ENCODE measurements around the gene NDUFS8.

The NDUFS8 gene

DNA sequence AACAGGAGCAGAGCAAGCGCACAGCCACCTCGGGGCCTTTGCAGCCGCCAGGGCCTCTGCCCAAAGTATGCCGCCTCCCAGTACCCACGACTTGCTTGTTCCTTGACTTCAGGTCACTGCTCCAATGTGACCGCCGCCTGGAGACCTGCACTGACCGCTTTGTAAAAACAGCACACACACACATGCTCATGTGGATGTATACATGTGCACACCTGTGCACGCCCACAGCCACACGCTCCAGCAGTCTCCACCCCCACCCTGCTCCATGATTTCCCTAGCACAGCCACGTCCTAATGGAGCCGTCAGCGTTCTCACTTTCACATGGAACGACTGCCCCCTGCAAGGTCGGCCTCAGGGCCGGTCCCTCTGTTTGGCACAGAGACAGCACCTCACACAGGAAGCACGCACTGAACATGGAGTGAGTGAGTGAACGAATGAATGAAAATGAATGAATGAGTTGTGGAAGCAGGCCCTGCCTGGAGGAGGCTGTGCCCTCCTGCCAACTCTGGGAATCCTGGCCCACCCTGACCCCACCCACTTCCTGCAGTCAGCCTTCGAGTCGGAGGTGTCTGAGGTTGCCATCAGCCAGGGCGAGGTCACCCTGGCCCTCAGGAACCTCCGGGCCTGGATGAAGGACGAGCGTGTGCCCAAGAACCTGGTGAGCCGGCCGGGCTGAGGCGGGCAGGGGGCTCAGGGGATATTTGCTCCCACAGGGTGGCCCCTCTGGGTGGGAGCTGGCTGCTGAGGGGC, 12.3 kb upstream of the NDUFS8 start:
- Histone ChIP-seq H3K9me3 (no peaks in the 10 kb centered on the region), H3K27me3 (no peaks in the 10 kb centered on the region), H3K4me3 (ENCODE audit: low read depth in 1 of 2, low read length in 1 of 2) (no peak overlapping the region), H3K36me3 (peaks cover 88% of the 10 kb centered on the region), H3K27ac (no peak overlapping the region), H3K4me1 (ENCODE audit: control insufficient read depth in 1 of 2, insufficient read depth in 1 of 2, low read depth in 1 of 2, low read length in 1 of 2) (peaks cover 15 to 16% of the 10 kb centered on the region in 2 experiments)
- TF ChIP-seq, protein P1, sequence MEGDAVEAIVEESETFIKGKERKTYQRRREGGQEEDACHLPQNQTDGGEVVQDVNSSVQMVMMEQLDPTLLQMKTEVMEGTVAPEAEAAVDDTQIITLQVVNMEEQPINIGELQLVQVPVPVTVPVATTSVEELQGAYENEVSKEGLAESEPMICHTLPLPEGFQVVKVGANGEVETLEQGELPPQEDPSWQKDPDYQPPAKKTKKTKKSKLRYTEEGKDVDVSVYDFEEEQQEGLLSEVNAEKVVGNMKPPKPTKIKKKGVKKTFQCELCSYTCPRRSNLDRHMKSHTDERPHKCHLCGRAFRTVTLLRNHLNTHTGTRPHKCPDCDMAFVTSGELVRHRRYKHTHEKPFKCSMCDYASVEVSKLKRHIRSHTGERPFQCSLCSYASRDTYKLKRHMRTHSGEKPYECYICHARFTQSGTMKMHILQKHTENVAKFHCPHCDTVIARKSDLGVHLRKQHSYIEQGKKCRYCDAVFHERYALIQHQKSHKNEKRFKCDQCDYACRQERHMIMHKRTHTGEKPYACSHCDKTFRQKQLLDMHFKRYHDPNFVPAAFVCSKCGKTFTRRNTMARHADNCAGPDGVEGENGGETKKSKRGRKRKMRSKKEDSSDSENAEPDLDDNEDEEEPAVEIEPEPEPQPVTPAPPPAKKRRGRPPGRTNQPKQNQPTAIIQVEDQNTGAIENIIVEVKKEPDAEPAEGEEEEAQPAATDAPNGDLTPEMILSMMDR (IDR thresholded peaks at IDR 0.05), result no peak

GRCh38 chr11:68018730-68019190, 11.7 kb upstream of the NDUFS8 start:
- TF ChIP-seq, protein P1 (IDR thresholded peaks at IDR 0.05), result no peak
- peaks cover 91% of the 10 kb centered on the region for H3K36me3 ChIP-seq
- no peaks in the 10 kb centered on the region for H3K9me3 ChIP-seq
- peaks cover 9 to 10% of the 10 kb centered on the region in 2 experiments for H3K4me1 ChIP-seq (ENCODE audit: control insufficient read depth in 1 of 2, insufficient read depth in 1 of 2, low read depth in 1 of 2, low read length in 1 of 2)
- no peak overlapping the region for H3K4me3 ChIP-seq (ENCODE audit: low read depth in 1 of 2, low read length in 1 of 2)
- no peak overlapping the region for H3K27ac ChIP-seq
- H3K27me3 ChIP-seq, result no peaks in the 10 kb centered on the region

- TF ChIP-seq, protein P1 (IDR thresholded peaks at IDR 0.05), result no peak
- no peaks in the 10 kb centered on the region for H3K9me3 ChIP-seq
- no peak overlapping the region for H3K4me3 ChIP-seq (ENCODE audit: low read depth in 1 of 2, low read length in 1 of 2)
- H3K4me1 ChIP-seq (ENCODE audit: control insufficient read depth in 1 of 2, insufficient read depth in 1 of 2, low read depth in 1 of 2, low read length in 1 of 2), result peaks cover 2 to 3% of the 10 kb centered on the region in 2 experiments
- peaks cover 97% of the 10 kb centered on the region for H3K36me3 ChIP-seq
- no peaks in the 10 kb centered on the region for H3K27me3 ChIP-seq
- no peak overlapping the region for H3K27ac ChIP-seq
These were observed 11.0 kb upstream of the NDUFS8 start for GRCh38 chr11:68019486-68019885.

GRCh38 chr11:68020575-68020974, 9.9 kb upstream of the NDUFS8 start:
- H3K36me3 ChIP-seq, result peaks cover 100% of the 10 kb centered on the region
- H3K27ac ChIP-seq, result no peak overlapping the region
- no peaks in the 10 kb centered on the region for H3K4me1 ChIP-seq (ENCODE audit: control insufficient read depth in 1 of 2, insufficient read depth in 1 of 2, low read depth in 1 of 2, low read length in 1 of 2)

DNA sequence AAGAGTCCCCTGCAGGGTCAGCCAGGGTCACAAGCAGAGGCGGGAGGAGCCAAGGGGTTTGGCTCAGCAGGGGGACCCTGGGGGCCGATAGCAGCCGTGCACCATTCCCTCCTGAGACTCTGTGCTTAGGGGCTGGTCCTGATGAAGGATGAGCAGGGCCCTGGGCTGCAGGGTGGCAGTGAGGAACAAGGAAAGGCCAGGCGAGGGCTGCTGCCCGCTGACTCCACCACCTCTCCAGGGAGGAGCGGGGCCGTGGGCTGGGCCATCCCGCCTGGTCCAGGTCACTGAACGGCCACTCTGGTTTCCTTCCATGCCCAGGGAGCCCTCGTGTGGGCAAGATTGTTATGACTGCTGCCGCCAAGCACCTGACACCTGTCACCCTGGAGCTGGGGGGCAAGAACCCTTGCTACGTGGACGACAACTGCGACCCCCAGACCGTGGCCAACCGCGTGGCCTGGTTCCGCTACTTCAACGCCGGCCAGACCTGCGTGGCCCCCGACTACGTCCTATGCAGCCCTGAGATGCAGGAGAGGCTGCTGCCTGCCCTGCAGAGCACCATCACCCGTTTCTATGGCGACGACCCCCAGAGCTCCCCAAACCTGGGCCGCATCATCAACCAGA, 9.2 kb upstream of the NDUFS8 start:
- no peaks in the 10 kb centered on the region for H3K27me3 ChIP-seq
- no peaks in the 10 kb centered on the region for H3K9me3 ChIP-seq
- no peaks in the 10 kb centered on the region for H3K4me1 ChIP-seq (ENCODE audit: control insufficient read depth in 1 of 2, insufficient read depth in 1 of 2, low read depth in 1 of 2, low read length in 1 of 2)
- TF ChIP-seq, protein P1 (IDR thresholded peaks at IDR 0.05), result no peak
- peaks cover 100% of the 10 kb centered on the region for H3K36me3 ChIP-seq
- no peak overlapping the region for H3K4me3 ChIP-seq (ENCODE audit: low read depth in 1 of 2, low read length in 1 of 2)
- H3K27ac ChIP-seq, result no peak overlapping the region

More at GRCh38 chr11:68020575-68020974, 9.9 kb upstream of the NDUFS8 start:
- no peaks in the 10 kb centered on the region for H3K27me3 ChIP-seq
- no peaks in the 10 kb centered on the region for H3K9me3 ChIP-seq
- no peak overlapping the region for H3K4me3 ChIP-seq (ENCODE audit: low read depth in 1 of 2, low read length in 1 of 2)
- TF ChIP-seq, protein P1 (IDR thresholded peaks at IDR 0.05), result no peak
